Panc1 (cell line): Measurements from ENCODE around the gene EEF1AKMT1. TPM values are rescaled to one million over a fixed set of nuclear protein-coding genes. Genes with fewer than 3 reads are reported as not detected.

Experiments used
- ATAC-seq: fragments of 200-7000 bp; cut with Tn5 transposase; 2 replicates; pipeline ENCODE4 v1.9.1; 2020; ENCODE audit warnings: mild to moderate bottlenecking, moderate library complexity
- BruUV-seq: library from RNA; stranded (reverse); fragments of 400-500 nt; replicated peaks from 2 replicates; lab custom pipeline; 2021; lab: Mats Ljungman, UMichigan
- CTCF ChIA-PET: fragments of 300-600 bp; sonication (Branson Sonifier 250); formaldehyde crosslinking; loops from one replicate; lab custom pipeline; 2022; ENCODE audit warnings: antibody characterized with exemption; lab: Charles Lee
- POLR2A ChIA-PET: fragments of 300-600 bp; sonication (Branson Sonifier 250); formaldehyde crosslinking; loops from one replicate; lab custom pipeline; 2022; ENCODE audit warnings: antibody characterized with exemption; lab: Charles Lee
- DNase-seq: peaks from one replicate; pipeline ENCODE4 v3.0.0-alpha.2; 2010; ENCODE audit warnings: low read depth, low spot score
- H3K27ac ChIP-seq: 2 replicates; pipeline ENCODE4 v1.5.1; 2011; ENCODE audit warnings: mild to moderate bottlenecking, low read length, inconsistent platforms
- H3K27me3 ChIP-seq: fragments of 200-500 bp; sonication (Bioruptor generic); 2 replicates; pipeline ENCODE4 v1.6.0; 2014; ENCODE audit warnings: low read length, inconsistent platforms; ENCODE audit not compliant: control insufficient read depth, insufficient read depth
- H3K36me3 ChIP-seq: fragments of 200-500 bp; sonication (Bioruptor generic); 2 replicates; pipeline ENCODE4 v1.5.1; 2014; ENCODE audit warnings: inconsistent platforms, mild to moderate bottlenecking, low read length, moderate library complexity; ENCODE audit not compliant: control insufficient read depth, insufficient read depth
- H3K4me1 ChIP-seq: 2 replicates; pipeline ENCODE4 v1.5.1; 2011; ENCODE audit warnings: inconsistent platforms, mild to moderate bottlenecking, low read length, moderate library complexity; ENCODE audit not compliant: control insufficient read depth, insufficient read depth
- H3K4me3 ChIP-seq, 2 experiments: 2 replicates each; pipeline ENCODE4 v1.5.1; 2011 to 2012; ENCODE audit warnings: low read depth in 2 of 2, low read length in 2 of 2, mild to moderate bottlenecking in 2 of 2, inconsistent platforms in 1 of 2, moderate library complexity in 1 of 2
- H3K9me3 ChIP-seq: fragments of 200-500 bp; sonication (Bioruptor generic); 2 replicates; pipeline ENCODE4 v1.5.1; 2014; ENCODE audit warnings: low read depth, mild to moderate bottlenecking, inconsistent platforms, low read length, moderate library complexity; ENCODE audit not compliant: control insufficient read depth, insufficient read depth
- CTCF ChIP-seq: fragments of 450-650 bp; IDR thresholded peaks from 2 replicates; pipeline ENCODE4 v1.5.1; 2017; ENCODE audit warnings: mild to moderate bottlenecking
- POLR2AphosphoS5 ChIP-seq: IDR thresholded peaks from 2 replicates; pipeline ENCODE4 v1.6.1; 2012; ENCODE audit warnings: mild to moderate bottlenecking, low read depth, low read length, moderate library complexity
- REST ChIP-seq, 2 experiments: IDR thresholded peaks; 2 replicates each; pipeline ENCODE4 v1.6.1; 2011 to 2012; ENCODE audit warnings: low read depth in 2 of 2, control low read depth in 1 of 2, low read length in 1 of 2, mild to moderate bottlenecking in 1 of 2, moderate library complexity in 1 of 2; ENCODE audit not compliant: insufficient read depth in 1 of 2
- SIN3A ChIP-seq: IDR thresholded peaks from 2 replicates; pipeline ENCODE4 v1.6.1; 2012; ENCODE audit warnings: low read depth, mild to moderate bottlenecking, low read length, moderate library complexity, borderline replicate concordance; ENCODE audit not compliant: insufficient read depth
- TCF7L2 ChIP-seq: IDR thresholded peaks from 2 replicates; pipeline ENCODE4 v1.6.1; 2011; ENCODE audit warnings: mild to moderate bottlenecking, low read depth, low read length, inconsistent platforms
- in situ Hi-C: cut with HindIII; loops from 2 replicates; pipeline ENCODE4 v1.10.0; 2016; ENCODE audit warnings: low sequenced_read_pairs, low pct_unique_long_range_greater_than_20kb
- intact Hi-C: fragments of 100-400 bp; cut with micrococcal nuclease; formaldehyde crosslinking; loops from one replicate; pipeline ENCODE4 v1.10.0; 2022; ENCODE audit not compliant: unreplicated experiment
- total RNA-seq: library from RNA; stranded (reverse); gene quantifications from one replicate; pipeline ENCODE4 v1.2.1, GENCODE V29; 2021; ENCODE audit not compliant: unreplicated experiment

Gene EEF1AKMT1
- total RNA-seq, 1 experiment from 2014 or later, result 5.4 TPM

DNA sequence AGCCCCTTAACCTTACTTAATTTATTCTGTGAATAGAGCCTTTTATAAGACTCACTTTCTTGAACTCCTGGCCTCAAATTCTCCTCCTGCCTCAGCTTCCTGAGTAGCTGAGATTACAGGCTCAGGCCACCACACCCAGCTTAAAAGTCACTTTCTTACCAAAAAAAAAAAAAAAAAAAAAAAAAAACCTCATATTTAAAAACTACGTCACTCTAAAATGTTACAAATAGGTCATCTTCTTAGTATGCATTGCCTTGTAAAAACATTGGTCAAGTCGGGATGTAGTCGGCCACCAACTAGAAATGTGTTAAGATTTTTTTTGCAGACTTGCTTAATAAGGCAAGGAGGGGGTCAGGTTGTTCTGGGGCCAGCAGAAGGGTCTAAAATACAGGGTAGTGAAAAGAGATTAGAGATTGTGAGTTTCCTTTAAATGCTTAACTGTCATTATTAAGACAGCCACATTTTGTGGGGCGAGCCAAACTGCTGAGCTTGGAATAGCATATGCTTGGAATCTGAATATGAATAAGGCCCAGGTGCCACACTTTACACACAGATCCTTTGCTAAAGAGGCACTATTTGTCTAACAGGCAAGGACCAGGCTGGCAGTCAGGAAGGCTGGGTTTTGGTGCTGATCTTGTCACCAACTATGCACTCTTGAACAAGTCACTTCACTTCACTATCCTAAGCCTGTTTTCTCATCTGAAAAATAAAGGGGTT is 86.7 kb downstream of the EEF1AKMT1 start:
- DNase-seq (no peak), ATAC-seq (no peak)
- in situ Hi-C loops, result no loop called here
- no TSS peak for BruUV-seq
- Histone ChIP-seq H3K4me3 (no peak overlapping the region), H3K27ac (no peak overlapping the region), H3K27me3 (no peaks in the 10 kb centered on the region), H3K9me3 (no peaks in the 10 kb centered on the region), H3K4me1 (no peaks in the 10 kb centered on the region), H3K36me3 (no peaks in the 10 kb centered on the region)
- intact Hi-C loops, result no loop called here
- ChIA-PET POLR2A (no interaction called here), CTCF (interaction anchor here (0.6 kb wide), 1 partner anchor 78 kb away, joined by 5 read pairs; no protein-coding TSS in a partner anchor)
- no peak for TF ChIP-seq CTCF
- no peak for TF ChIP-seq REST (IDR thresholded peaks at IDR 0.05; ENCODE audit: insufficient read depth in 1 of 2, low read depth in 2 of 2, low read length in 1 of 2)
- TF ChIP-seq TCF7L2, result no peak
- TF ChIP-seq SIN3A, result no peak
- no peak for TF ChIP-seq POLR2AphosphoS5

DNA sequence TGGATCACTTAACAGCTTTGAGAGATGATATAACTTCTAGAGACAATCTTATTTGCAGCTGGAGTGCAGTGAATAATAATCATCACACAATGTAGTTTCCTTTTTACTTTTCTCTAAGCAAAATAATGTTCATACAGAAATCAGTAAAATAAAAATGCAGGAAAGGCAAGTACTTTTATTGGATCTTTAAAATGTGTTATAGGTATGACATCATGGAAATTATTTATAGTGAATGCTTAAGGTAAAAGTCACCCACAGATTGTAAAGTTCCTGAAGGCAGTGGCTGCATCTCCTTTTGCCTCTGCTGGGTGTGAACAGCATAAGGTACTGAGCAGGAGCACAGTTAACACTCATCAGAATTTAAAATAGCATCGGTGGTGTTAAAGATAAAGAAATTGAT is 87.6 kb downstream of the EEF1AKMT1 start:
- Histone ChIP-seq H3K4me3 (no peak overlapping the region), H3K27ac (no peak overlapping the region), H3K9me3 (no peaks in the 10 kb centered on the region), H3K36me3 (no peaks in the 10 kb centered on the region), H3K27me3 (no peaks in the 10 kb centered on the region), H3K4me1 (no peaks in the 10 kb centered on the region)
- in situ Hi-C loops, result no loop called here
- intact Hi-C loops, result no loop called here
- no TSS peak for BruUV-seq
- DNase-seq (no peak), ATAC-seq (no peak)
- CTCF ChIA-PET, result no interaction called here
- POLR2A ChIA-PET, result no interaction called here
- TF ChIP-seq SIN3A (no peak), CTCF (no peak), REST (IDR thresholded peaks at IDR 0.05; ENCODE audit: insufficient read depth in 1 of 2, low read depth in 2 of 2, low read length in 1 of 2) (no peak), TCF7L2 (no peak), POLR2AphosphoS5 (no peak)
